Measurements from ENCODE around the gene APOC1.

- TF ChIP-seq CTCF (IDR thresholded peaks at IDR 0.05) (no peak), POLR2A (IDR thresholded peaks at IDR 0.05) (no peak)
Measured at GRCh38 chr19:44960906-44961728, 46.7 kb downstream of the APOC1 start.
